MM.1S (cell line): ENCODE measurements around the gene EFCAB14.

ENCODE experiments used
- EZH2phosphoT487 ChIP-seq: fragments of 300-600 bp; sonication (generic); IDR thresholded peaks from 2 replicates; pipeline ENCODE4 v1.6.1; 2018; ENCODE audit warnings: antibody characterized with exemption, low read length
- TF ChIP-seq, protein P1 (sequence below): fragments of 300-600 bp; sonication (generic); IDR thresholded peaks from 2 replicates; pipeline ENCODE4 v1.5.1; 2016; ENCODE audit warnings: antibody characterized with exemption, low read length, mixed read lengths

DNA sequence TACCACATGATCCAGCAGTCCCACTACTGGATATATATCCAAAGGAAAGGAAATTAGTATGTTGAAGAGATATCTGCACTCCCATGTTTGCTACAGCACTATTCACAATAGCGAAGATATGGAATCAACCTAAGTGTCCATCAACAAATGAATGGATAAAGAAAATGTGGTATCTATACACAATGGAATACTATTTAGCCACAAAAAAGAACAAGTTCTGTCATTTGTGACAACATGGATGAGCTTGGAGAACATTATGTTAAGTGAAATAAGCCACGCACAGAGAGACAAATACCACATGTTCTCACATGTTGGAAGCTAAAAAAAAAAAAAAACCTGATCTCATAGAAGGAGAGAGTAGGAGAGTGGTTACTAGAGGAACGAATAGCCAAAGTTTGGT, 68.4 kb downstream of the EFCAB14 start:
- TF ChIP-seq, protein P1, sequence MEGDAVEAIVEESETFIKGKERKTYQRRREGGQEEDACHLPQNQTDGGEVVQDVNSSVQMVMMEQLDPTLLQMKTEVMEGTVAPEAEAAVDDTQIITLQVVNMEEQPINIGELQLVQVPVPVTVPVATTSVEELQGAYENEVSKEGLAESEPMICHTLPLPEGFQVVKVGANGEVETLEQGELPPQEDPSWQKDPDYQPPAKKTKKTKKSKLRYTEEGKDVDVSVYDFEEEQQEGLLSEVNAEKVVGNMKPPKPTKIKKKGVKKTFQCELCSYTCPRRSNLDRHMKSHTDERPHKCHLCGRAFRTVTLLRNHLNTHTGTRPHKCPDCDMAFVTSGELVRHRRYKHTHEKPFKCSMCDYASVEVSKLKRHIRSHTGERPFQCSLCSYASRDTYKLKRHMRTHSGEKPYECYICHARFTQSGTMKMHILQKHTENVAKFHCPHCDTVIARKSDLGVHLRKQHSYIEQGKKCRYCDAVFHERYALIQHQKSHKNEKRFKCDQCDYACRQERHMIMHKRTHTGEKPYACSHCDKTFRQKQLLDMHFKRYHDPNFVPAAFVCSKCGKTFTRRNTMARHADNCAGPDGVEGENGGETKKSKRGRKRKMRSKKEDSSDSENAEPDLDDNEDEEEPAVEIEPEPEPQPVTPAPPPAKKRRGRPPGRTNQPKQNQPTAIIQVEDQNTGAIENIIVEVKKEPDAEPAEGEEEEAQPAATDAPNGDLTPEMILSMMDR: no peak
- no peak for TF ChIP-seq EZH2phosphoT487
